OCI-LY1 (cell line): Measurements from ENCODE around the gene RFX5.

Source experiments
- EZH2 ChIP-seq: fragments of 200-600 bp; sonication (generic), shearing (Covaris generic); IDR thresholded peaks from 2 replicates; pipeline ENCODE4 v1.8.0; 2017; ENCODE audit warnings: borderline replicate concordance, mixed run types, mild to moderate bottlenecking, antibody characterized with exemption, low read length, moderate library complexity, mixed read lengths
- TF ChIP-seq, protein P1 (sequence below): fragments of 200-600 bp; sonication (generic), shearing (Covaris generic); IDR thresholded peaks from 2 replicates; pipeline ENCODE4 v1.5.1; 2017; ENCODE audit warnings: mild to moderate bottlenecking, antibody characterized with exemption, low read length, moderate library complexity, mixed read lengths

GRCh38 chr1:151326619-151327222 is 20.3 kb downstream of the RFX5 start:
- TF ChIP-seq, protein P1, sequence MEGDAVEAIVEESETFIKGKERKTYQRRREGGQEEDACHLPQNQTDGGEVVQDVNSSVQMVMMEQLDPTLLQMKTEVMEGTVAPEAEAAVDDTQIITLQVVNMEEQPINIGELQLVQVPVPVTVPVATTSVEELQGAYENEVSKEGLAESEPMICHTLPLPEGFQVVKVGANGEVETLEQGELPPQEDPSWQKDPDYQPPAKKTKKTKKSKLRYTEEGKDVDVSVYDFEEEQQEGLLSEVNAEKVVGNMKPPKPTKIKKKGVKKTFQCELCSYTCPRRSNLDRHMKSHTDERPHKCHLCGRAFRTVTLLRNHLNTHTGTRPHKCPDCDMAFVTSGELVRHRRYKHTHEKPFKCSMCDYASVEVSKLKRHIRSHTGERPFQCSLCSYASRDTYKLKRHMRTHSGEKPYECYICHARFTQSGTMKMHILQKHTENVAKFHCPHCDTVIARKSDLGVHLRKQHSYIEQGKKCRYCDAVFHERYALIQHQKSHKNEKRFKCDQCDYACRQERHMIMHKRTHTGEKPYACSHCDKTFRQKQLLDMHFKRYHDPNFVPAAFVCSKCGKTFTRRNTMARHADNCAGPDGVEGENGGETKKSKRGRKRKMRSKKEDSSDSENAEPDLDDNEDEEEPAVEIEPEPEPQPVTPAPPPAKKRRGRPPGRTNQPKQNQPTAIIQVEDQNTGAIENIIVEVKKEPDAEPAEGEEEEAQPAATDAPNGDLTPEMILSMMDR = no peak
- TF ChIP-seq EZH2 = no peak
